ENCODE results near the gene HMG20A. TPM values are rescaled to one million over a fixed set of nuclear protein-coding genes. Genes with fewer than 3 reads are reported as not detected.

HMG20A gene
- total RNA-seq (2012; rRNA removed), result 20.3 and 23.6 TPM in 2 replicates

DNA sequence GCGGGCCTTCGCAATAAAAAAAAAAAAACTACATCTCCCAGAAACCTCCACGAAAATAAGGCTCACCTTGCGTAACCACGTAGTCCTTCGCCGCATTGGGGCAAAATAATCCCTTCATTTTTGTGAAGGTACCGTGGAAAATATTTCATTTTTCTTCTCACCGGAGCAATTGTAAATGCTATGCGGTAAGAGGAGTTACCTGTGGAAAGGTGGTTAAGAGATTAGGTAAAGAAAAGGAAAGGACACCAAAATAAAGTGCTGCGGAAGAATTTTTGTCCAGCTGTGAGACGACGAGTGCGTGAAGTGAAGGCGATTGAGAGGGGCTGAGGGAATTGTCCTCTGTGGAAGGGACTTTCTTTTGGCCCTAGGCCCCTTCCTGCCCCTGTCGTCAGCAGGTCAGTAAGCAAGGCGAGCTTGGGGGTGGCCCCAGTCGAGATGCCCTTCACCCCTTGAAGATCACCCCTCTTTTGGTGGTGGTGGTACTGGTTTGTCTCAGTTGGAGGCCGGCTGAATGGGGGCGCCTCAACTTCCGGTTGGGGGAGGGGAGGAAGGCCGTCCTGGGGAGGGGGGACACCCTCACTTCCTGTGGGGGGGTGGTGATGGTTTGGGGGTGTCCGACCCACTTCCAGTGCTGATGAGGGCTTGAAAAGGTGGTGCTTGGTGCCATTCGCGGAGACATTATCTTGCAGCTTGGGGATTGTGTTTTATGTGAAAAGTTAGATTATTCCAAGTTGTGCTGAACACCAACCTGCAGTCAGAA is at the start of gene HMG20A:
Gene HMG20A (plus strand): TSS at position 279 of the 760 bp plus-strand sequence. CDS start 37,520 bp downstream, outside the sequence.
- peak within 1 kb of the TSS; percentile 97 for H3K4me3 ChIP-seq (ENCODE audit: low read length)
- H3K36me3 ChIP-seq (ENCODE audit: insufficient read depth, low read length), result no peaks in the 10 kb centered on the region
- H3K4me2 ChIP-seq (ENCODE audit: low read length), result peak within 1 kb of the TSS; percentile 83
- no peaks in the 10 kb centered on the region for H3K9me3 ChIP-seq (replicated peaks; ENCODE audit: low read length)
- no peaks in the 10 kb centered on the region for H3K27me3 ChIP-seq (ENCODE audit: control insufficient read depth, insufficient read depth, low read length)
- peak within 1 kb of the TSS; percentile 97 for H3K9ac ChIP-seq (ENCODE audit: low read depth, low read length)
- H3K4me1 ChIP-seq (ENCODE audit: control insufficient read depth, insufficient read depth, low read length), result peaks cover 34% of the 10 kb centered on the region

DNA sequence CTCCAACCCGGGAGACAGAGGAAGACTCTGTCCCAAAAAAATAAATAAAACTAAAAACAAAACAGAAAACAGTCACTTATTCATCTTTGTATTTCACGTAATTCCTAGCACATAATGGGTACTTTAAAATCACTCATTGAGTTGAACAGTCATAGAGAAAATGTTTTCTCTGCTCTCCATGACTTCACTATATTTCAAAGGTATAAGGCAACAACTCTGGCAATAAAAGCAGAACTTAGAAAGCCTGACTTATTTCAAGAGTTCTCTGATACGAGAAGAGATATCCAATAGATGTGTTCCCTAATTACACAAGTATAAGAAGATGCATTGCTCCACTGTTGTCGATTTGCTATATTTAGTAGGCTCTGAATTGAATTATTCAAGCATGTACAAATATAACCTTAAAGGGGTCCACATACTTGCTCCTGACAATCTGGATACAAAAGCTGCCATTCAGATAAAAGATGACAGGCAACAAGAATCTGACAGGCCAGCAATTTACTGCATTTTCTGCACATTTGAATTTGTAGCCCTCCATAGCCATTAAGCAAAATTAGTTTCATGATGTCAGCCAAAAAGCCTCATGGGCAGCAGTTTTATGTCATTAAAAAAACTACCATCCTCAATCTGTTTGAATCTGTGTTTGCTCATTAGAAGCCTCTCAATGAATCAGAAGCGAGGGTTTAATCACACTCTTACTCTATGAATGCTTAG is 48.7 kb upstream of the HMG20A start:
- no peak overlapping the region for H3K4me2 ChIP-seq (ENCODE audit: low read length)
- peaks cover 2% of the 10 kb centered on the region for H3K4me1 ChIP-seq (ENCODE audit: control insufficient read depth, insufficient read depth, low read length)
- H3K27me3 ChIP-seq (ENCODE audit: control insufficient read depth, insufficient read depth, low read length), result no peaks in the 10 kb centered on the region
- H3K9me3 ChIP-seq (replicated peaks; ENCODE audit: low read length), result no peaks in the 10 kb centered on the region
- H3K36me3 ChIP-seq (ENCODE audit: insufficient read depth, low read length), result no peaks in the 10 kb centered on the region
- no peak overlapping the region for H3K9ac ChIP-seq (ENCODE audit: low read depth, low read length)
- no peak overlapping the region for H3K4me3 ChIP-seq (ENCODE audit: low read length)

DNA sequence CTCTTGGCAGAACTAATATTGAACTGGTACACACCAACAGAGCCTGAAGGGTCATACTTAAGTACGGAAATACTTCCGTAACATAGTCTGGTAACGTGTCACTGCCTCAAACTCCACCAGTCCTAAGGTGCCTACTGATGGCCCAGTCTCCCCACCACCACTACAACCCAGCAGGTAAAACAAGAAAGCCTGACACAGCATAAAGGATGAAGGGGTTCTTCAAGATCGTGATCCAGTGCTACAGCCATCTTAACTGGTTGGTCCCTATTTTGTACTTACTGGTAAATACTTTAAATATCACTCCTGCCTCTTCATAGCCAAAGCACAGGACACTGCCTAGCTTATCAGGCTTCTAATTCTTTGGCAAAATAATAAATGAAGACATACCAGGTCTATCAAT is 47.2 kb upstream of the HMG20A start:
- Histone ChIP-seq H3K4me3 (ENCODE audit: low read length) (no peak overlapping the region), H3K4me2 (ENCODE audit: low read length) (no peak overlapping the region), H3K36me3 (ENCODE audit: insufficient read depth, low read length) (no peaks in the 10 kb centered on the region), H3K4me1 (ENCODE audit: control insufficient read depth, insufficient read depth, low read length) (peaks cover 2% of the 10 kb centered on the region), H3K27me3 (ENCODE audit: control insufficient read depth, insufficient read depth, low read length) (no peaks in the 10 kb centered on the region), H3K9me3 (replicated peaks; ENCODE audit: low read length) (no peaks in the 10 kb centered on the region), H3K9ac (ENCODE audit: low read depth, low read length) (no peak overlapping the region)

GRCh38 chr15:77375133-77375532 is 45.6 kb upstream of the HMG20A start:
- H3K27me3 ChIP-seq (ENCODE audit: control insufficient read depth, insufficient read depth, low read length), result no peaks in the 10 kb centered on the region
- no peaks in the 10 kb centered on the region for H3K36me3 ChIP-seq (ENCODE audit: insufficient read depth, low read length)
- no peaks in the 10 kb centered on the region for H3K4me1 ChIP-seq (ENCODE audit: control insufficient read depth, insufficient read depth, low read length)
- no peak overlapping the region for H3K4me2 ChIP-seq (ENCODE audit: low read length)
- no peak overlapping the region for H3K4me3 ChIP-seq (ENCODE audit: low read length)
- H3K9ac ChIP-seq (ENCODE audit: low read depth, low read length), result no peak overlapping the region
- no peaks in the 10 kb centered on the region for H3K9me3 ChIP-seq (replicated peaks; ENCODE audit: low read length)

- H3K36me3 ChIP-seq (ENCODE audit: insufficient read depth, low read length), result no peaks in the 10 kb centered on the region
- no peak overlapping the region for H3K4me3 ChIP-seq (ENCODE audit: low read length)
- no peaks in the 10 kb centered on the region for H3K4me1 ChIP-seq (ENCODE audit: control insufficient read depth, insufficient read depth, low read length)
- no peaks in the 10 kb centered on the region for H3K9me3 ChIP-seq (replicated peaks; ENCODE audit: low read length)
- H3K4me2 ChIP-seq (ENCODE audit: low read length), result no peak overlapping the region
- no peak overlapping the region for H3K9ac ChIP-seq (ENCODE audit: low read depth, low read length)
- no peaks in the 10 kb centered on the region for H3K27me3 ChIP-seq (ENCODE audit: control insufficient read depth, insufficient read depth, low read length)
Measured at GRCh38 chr15:77376770-77377169, 43.9 kb upstream of the HMG20A start.

DNA sequence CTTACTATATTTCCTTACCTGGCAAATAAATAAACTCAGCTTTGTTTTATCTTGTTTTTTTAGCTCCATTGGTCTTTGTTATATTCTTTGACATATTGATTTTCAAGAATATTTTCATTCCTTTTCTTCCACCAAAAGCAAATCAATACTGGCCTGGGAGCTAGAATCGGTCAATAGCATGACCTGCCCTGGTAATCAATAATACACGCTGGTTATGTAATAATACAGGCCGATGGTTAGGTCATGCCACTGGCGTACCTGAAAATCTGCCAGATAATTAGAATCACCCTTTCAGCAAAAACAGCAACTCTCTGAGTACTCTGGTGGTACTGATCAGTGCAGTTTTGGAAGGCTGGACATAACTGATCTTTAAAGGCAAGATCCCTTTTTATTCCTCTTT is 40.7 kb upstream of the HMG20A start:
- H3K36me3 ChIP-seq (ENCODE audit: insufficient read depth, low read length), result no peaks in the 10 kb centered on the region
- no peaks in the 10 kb centered on the region for H3K27me3 ChIP-seq (ENCODE audit: control insufficient read depth, insufficient read depth, low read length)
- H3K4me2 ChIP-seq (ENCODE audit: low read length), result no peak overlapping the region
- H3K4me3 ChIP-seq (ENCODE audit: low read length), result no peak overlapping the region
- no peaks in the 10 kb centered on the region for H3K9me3 ChIP-seq (replicated peaks; ENCODE audit: low read length)
- H3K4me1 ChIP-seq (ENCODE audit: control insufficient read depth, insufficient read depth, low read length), result no peaks in the 10 kb centered on the region
- H3K9ac ChIP-seq (ENCODE audit: low read depth, low read length), result no peak overlapping the region

GRCh38 chr15:77384086-77384485 is 36.6 kb upstream of the HMG20A start:
- no peaks in the 10 kb centered on the region for H3K27me3 ChIP-seq (ENCODE audit: control insufficient read depth, insufficient read depth, low read length)
- H3K4me3 ChIP-seq (ENCODE audit: low read length), result no peak overlapping the region
- no peak overlapping the region for H3K9ac ChIP-seq (ENCODE audit: low read depth, low read length)
- H3K4me2 ChIP-seq (ENCODE audit: low read length), result no peak overlapping the region
- H3K9me3 ChIP-seq (replicated peaks; ENCODE audit: low read length), result no peaks in the 10 kb centered on the region
- no peaks in the 10 kb centered on the region for H3K4me1 ChIP-seq (ENCODE audit: control insufficient read depth, insufficient read depth, low read length)
- H3K36me3 ChIP-seq (ENCODE audit: insufficient read depth, low read length), result no peaks in the 10 kb centered on the region

GRCh38 chr15:77384589-77385359 is 35.9 kb upstream of the HMG20A start:
- no peaks in the 10 kb centered on the region for H3K27me3 ChIP-seq (ENCODE audit: control insufficient read depth, insufficient read depth, low read length)
- H3K4me2 ChIP-seq (ENCODE audit: low read length), result no peak overlapping the region
- H3K4me3 ChIP-seq (ENCODE audit: low read length), result no peak overlapping the region
- no peaks in the 10 kb centered on the region for H3K9me3 ChIP-seq (replicated peaks; ENCODE audit: low read length)
- H3K9ac ChIP-seq (ENCODE audit: low read depth, low read length), result no peak overlapping the region
- no peaks in the 10 kb centered on the region for H3K36me3 ChIP-seq (ENCODE audit: insufficient read depth, low read length)
- H3K4me1 ChIP-seq (ENCODE audit: control insufficient read depth, insufficient read depth, low read length), result no peaks in the 10 kb centered on the region

GRCh38 chr15:77386626-77387025 is 34.1 kb upstream of the HMG20A start:
- no peaks in the 10 kb centered on the region for H3K9me3 ChIP-seq (replicated peaks; ENCODE audit: low read length)
- H3K27me3 ChIP-seq (ENCODE audit: control insufficient read depth, insufficient read depth, low read length), result no peaks in the 10 kb centered on the region
- H3K4me2 ChIP-seq (ENCODE audit: low read length), result no peak overlapping the region
- H3K36me3 ChIP-seq (ENCODE audit: insufficient read depth, low read length), result no peaks in the 10 kb centered on the region
- H3K4me1 ChIP-seq (ENCODE audit: control insufficient read depth, insufficient read depth, low read length), result no peaks in the 10 kb centered on the region
- H3K9ac ChIP-seq (ENCODE audit: low read depth, low read length), result no peak overlapping the region
- no peak overlapping the region for H3K4me3 ChIP-seq (ENCODE audit: low read length)

DNA sequence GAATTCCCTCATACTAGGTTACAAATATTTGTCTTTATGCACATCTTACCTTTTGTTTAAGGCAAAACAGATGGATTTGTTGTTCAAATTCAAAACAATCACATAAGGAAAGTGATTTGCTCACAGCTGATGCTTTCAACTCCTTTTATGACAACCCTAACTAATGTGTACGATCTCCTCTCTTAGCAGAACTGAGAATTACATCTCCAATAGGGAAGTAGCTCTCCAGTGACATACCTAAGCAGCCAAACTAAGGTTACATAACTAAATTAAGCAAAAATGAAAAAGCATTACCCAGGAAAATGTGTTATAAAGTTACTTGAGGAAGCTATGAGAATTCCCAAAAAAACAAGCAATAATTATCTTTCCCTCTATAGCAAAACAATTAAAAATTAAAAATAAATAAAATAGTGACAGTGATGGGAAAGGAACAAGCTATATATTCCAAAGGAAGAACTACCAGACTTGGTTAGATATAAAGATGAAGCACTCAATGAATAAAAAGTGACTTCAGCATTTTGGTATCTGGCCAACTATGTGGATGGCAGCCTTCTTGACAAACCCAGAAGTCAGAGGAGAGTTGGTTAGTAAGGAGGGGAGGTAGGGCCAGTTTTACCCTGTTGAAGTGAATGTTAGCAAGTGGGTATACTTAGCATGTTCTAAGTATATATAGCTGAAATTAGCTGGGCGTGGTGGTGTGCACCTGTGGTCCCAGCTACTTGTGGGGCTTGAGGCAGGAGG is 33.2 kb upstream of the HMG20A start:
- H3K9me3 ChIP-seq (replicated peaks; ENCODE audit: low read length), result no peaks in the 10 kb centered on the region
- H3K9ac ChIP-seq (ENCODE audit: low read depth, low read length), result no peak overlapping the region
- no peak overlapping the region for H3K4me3 ChIP-seq (ENCODE audit: low read length)
- H3K4me1 ChIP-seq (ENCODE audit: control insufficient read depth, insufficient read depth, low read length), result no peaks in the 10 kb centered on the region
- H3K4me2 ChIP-seq (ENCODE audit: low read length), result no peak overlapping the region
- H3K27me3 ChIP-seq (ENCODE audit: control insufficient read depth, insufficient read depth, low read length), result no peaks in the 10 kb centered on the region
- H3K36me3 ChIP-seq (ENCODE audit: insufficient read depth, low read length), result no peaks in the 10 kb centered on the region

GRCh38 chr15:77391372-77391951 is 29.2 kb upstream of the HMG20A start:
- H3K27me3 ChIP-seq (ENCODE audit: control insufficient read depth, insufficient read depth, low read length), result no peaks in the 10 kb centered on the region
- no peaks in the 10 kb centered on the region for H3K9me3 ChIP-seq (replicated peaks; ENCODE audit: low read length)
- no peak overlapping the region for H3K4me3 ChIP-seq (ENCODE audit: low read length)
- H3K9ac ChIP-seq (ENCODE audit: low read depth, low read length), result no peak overlapping the region
- H3K4me1 ChIP-seq (ENCODE audit: control insufficient read depth, insufficient read depth, low read length), result no peaks in the 10 kb centered on the region
- no peak overlapping the region for H3K4me2 ChIP-seq (ENCODE audit: low read length)
- no peaks in the 10 kb centered on the region for H3K36me3 ChIP-seq (ENCODE audit: insufficient read depth, low read length)

Measured in skeletal muscle satellite cell (primary cell).